ENCODE results near the gene AGFG1. TPM values are rescaled to one million over a fixed set of nuclear protein-coding genes. Genes with fewer than 3 reads are reported as not detected.

AGFG1 gene
- total RNA-seq, 1 donor from 2014 or later = 70.3 TPM

DNA sequence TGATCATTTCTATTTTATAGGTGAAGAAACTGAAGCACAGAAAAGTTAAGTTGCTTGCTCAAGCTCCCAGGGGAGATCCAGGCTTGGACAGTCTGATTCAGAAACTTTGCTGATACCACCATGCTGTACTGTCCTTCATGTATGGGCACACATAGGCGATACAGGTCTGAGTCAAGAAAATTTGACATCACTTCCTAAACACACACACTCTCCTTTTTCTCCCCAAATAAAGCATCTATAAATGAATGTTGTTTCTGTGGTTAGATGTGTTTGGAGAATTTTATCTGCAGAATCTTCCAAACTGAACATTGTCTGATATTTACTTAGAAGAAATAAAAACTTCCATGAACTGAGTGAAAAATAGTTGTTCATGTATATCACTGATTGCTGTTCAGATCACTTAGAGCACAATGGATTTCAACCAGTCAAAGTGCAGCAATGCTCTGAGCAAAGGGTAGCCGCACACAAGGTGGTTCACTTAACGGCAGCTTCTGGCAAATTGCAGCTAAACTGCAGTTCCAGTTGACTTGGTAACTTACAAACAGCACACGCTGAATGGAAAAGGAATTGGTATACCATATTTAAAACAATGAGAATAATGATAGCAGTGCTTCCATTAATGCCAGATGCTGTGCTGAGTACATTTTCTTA is 10.0 kb upstream of the AGFG1 start:
- no peak for DNase-seq (ENCODE audit: low read depth, low spot score)

DNA sequence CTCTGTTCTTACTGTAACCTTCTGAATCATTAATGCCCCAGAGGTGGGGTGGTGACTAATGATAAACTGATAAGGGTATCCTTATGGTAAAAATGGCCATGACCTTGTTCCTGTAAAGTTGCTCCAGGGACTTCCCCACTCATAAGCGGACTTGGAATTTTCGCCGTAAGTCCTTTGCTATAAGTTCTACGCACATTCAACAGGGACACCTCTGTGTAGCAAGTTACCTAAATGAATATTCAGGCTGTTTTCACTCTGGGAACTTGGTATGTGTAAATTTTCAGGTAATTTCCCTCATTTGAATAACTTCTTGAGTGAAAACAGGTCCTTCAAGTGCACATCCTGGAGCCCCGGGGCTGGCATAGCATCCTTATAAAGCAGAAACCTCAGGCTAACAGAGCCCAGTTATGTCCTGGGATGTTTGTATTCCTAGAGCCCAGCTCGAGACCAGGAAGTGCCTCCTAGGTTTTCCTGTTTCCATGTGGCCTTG is 9.4 kb upstream of the AGFG1 start:
- no peak for DNase-seq (ENCODE audit: low read depth, low spot score)

DNA sequence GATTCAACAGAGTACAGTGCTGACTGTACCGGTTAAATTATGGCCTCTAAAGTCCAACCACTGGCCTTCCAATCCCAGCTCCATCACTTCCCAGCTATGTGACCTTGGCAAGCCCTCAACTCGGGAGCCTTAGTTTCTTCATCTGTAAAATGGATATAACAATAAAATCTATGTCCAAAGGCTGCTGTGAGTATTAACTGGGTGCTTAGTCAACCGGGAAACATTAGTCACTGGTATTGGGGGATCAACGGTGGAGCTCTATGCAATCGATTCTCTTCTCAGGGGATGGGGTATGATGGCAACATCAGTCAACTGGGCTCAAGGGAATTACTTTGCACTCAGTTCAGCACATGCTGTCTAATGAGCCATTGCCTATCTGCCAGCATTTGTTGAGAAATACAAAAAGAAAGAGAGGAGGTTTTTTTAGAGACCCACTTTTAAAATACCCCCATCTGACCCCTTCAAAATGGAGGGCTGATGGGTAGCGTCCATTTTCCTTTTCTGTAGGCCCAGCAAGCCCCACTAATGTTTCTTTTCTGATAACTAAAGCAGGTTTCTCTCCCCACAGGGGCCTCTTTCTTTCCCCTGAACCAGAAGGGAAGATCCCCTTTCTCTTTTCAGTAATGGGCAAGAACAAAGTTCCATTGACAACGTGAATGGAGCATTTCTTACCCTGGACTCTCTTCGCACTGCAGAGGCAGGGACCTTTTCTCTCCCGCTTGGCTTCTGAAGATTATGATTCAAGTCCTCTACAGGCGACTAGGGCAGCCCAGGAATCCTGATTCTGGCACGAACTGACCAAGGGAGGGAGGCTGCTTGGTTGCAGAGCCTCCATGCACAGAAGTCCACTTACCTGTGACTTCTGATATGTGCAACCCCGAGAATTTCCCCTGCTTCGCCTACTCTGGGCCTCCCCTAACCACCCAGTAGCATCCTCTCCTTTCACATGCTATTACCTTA is 8.7 kb upstream of the AGFG1 start:
- DNase-seq (ENCODE audit: low read depth, low spot score) = no peak

DNA sequence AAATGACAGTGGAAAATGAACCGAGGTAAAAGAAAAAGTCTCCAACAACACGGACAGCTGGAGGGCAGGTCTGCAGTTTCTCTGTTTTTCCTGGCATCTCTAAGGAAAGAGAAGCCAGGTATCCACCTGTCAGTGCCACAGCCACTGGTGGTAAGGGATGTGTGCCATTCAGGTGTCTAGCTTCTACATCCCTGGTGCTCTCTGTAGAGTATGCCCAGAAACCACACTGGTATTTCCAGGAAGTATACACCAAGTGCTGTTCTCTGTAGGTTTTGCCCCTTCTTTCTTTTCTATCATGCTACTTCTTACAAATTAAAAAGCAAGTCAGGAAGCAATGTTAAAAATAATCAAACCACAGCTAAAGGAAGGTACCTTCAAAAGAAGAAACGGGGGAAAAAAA is 7.6 kb upstream of the AGFG1 start:
- DNase-seq (ENCODE audit: low read depth, low spot score) = no peak

DNA sequence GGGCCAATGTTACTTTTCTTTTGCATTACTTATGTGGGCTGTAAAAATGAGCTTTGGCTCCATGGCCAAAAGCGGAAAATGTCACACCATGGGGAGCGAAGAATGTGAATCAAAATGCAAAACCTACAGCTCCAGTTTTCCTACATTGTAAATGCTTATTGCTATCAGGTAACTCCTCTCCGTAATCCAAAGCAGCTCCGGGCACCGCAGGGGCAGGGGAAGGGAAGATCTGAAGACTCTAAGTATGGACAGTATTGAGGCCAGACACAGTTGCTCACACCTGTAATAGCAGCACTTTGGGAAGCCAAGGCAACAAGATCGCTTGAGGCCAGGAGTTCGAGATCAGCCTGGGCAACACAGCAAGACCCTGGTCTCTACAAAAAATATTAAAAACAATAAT is 7.1 kb upstream of the AGFG1 start:
- DNase-seq (ENCODE audit: low read depth, low spot score) = no peak

DNA sequence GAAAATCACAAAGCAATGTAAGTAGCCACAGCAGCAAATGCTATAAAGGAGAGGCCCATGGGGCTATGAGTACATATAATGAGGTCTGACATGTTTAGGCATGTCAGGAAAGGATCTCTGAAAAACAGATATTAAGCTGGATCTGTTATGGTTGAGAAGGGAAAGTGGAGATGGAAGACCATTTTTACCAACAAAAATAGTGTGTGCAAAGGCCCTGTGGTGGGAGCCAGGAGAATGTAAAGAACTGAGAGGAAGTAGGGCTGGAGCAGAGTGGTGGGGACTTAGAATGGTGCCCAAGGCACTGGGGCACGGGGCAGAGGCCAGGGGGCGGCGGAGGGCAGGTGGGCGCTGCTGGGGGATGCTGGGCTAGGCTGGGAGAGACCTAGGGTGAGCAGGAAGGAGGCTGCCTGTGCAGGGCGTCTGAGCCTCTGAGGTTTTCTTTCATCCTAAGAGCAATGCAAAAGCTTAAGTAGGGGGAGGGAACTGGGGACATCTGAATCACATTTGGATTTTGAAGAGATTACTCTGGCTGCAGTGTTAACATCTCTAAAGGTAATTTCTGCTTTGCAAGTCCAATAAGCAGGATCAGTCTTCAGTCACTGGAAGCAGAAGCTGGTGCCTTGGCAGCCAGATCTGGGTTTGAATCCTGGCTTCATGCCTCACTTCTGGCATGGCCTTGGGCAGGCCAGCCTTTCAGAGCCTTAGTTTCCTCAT is 4.9 kb upstream of the AGFG1 start:
- DNase-seq (ENCODE audit: low read depth, low spot score) = no peak

DNA sequence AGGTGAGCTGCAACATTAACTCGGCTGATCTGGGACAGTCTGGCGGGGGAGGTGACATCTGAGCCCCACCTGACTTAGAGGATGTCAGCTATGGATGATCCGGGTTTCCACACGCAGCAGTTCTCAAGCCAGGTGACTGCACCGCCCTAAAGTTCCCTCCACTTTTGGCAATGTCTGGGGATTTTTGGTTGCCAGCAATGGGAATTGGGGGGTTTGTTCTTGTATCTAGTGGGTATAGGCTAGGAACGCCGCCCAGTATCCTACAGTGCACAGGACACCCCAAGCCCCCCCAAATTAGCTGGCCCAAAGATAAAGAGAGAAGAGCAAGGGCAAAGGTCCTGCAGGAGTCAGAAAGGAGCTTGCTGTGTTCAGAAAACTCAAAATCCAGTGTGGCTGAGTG is 544 bp upstream of the AGFG1 start:
- DNase-seq (ENCODE audit: low read depth, low spot score) = no peak

DNA sequence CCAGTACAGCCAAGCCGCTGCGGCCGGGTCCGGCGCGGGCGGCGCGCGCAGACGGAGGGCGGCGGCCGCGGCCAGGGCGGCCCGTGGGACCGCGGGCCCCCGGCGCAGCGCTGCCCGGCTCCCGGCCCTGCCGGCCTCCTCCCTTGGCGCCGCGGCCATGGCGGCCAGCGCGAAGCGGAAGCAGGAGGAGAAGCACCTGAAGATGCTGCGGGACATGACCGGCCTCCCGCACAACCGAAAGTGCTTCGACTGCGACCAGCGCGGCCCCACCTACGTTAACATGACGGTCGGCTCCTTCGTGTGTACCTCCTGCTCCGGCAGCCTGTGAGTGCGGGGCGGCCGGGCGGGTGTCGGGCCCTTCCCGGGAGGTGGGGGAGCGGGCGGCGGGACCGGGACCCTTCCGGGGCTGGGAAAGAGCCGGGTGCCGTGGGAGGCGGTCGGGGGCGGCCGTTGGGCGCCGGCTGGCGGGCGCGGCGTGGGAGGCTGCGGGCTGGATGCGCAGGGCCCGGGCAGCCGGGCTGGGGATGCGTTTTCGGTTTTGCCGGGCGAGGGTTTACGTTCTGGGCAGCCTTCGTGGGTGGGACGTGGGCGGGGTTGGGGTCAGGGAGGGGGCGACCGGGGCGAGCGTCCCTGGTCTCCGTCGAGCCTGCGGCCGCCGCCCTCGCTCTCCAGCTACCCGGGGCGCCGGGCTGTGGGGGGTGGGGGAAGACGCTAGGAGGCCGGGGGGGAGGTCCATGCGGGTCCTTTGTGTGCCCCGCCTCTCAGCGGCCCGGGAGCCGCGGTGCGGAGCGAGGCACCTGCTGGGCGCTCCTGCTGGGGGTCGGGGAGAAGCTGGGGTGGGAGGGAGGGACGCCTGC is 537 bp downstream of the AGFG1 start:
- no peak for DNase-seq (ENCODE audit: low read depth, low spot score)

DNA sequence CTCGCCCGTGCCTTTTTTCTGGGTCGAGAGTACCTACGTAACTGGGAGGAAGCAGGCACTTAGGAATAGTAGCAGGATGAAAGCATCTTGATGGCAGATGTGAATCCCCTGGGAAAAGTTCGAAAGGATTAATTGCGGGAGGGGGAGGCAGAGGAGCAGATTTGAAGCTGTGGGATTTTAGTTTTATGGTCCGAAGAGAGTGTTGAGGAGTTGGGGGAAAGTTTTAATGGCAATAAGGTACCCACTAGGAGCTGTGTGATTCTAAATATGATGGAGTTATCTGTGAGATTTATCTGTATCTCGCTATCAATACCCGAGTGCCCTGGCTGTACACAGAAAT is 1.1 kb downstream of the AGFG1 start:
- no peak for DNase-seq (ENCODE audit: low read depth, low spot score)

DNA sequence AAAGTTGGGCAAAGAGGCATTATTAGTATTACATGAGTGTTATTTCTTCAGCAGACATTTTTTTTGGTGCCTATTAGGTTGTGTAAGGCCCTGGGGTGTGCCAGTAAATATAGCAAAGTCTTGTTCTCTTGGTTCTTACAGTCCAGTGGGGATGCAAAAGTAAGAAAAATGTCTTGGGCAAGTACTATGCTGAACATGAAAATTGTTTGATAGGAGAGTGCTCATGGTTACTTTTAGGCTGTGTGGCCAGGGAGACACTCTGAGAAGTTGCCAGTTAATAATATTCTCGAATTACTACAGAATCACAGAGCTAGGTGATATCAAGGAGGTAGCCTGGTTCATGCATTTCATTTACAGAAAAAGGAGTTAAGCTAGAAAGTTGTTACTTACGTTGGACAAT is 1.9 kb downstream of the AGFG1 start:
- no peak for DNase-seq (ENCODE audit: low read depth, low spot score)

DNA sequence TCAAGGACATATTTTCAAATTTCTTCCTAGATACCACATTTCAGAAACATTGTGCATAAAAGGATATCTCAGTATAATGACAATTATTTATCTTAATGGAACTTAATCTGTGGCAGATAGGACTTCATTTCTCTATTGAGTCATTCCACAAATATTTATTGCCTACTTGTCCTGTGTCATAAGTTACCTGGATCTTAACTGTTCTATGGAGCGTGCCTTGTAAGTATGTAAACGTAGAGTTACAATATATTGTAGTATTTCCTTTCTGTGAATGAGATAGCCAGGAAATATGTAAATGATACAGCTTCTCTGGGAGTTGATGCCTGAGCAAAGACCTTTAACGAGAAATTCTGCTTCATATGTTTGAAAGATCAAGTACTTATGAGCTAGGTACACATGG is 2.5 kb downstream of the AGFG1 start:
- DNase-seq (ENCODE audit: low read depth, low spot score) = no peak

DNA sequence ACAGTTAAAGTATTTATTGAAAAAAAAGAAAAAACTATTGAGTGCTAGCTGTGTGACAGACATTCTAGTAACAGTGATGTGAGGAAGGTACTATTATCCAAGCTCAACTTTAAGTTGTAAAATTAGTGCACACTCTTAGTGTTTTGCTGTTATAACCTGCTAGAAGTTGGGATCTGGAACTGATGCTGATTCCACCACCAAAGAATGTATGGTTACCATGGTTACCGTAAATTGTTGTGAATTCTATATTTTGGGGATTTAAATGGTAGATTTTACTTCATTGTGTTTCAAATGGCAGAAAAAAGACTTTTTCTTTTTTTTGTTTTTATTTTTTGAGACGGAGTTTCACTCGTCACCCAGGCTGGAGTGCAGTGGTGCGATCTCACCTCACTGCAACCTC is 5.3 kb downstream of the AGFG1 start:
- no peak for DNase-seq (ENCODE audit: low read depth, low spot score)

DNA sequence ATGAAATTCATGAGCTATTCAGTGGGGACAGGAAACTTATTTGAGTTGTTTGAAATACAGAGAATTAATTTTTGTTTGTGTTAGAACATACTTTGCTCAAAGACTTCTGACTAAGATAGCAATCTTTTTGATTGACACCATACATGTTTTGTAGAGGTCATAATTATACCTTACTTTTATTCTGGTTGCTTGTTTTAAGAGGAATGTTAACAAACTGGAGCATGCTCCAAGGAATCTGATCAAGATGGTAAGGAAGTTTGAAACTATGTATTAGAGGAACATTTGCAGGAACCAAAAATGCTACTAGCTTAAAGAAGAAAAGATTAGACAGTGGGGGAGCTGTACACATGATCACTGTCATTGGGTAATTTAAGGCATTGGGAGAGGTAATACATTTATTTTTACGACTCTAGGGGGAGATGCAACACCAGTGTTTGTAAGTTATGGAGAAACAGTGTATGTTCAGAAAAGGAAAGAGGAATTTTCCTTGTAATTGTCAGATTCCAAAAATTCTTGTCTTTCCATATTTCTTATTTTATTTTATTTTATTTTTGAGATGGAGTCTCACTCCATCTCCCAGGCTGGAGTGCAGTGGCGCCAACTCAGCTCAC is 8.0 kb downstream of the AGFG1 start:
- DNase-seq (ENCODE audit: low read depth, low spot score) = no peak

DNA sequence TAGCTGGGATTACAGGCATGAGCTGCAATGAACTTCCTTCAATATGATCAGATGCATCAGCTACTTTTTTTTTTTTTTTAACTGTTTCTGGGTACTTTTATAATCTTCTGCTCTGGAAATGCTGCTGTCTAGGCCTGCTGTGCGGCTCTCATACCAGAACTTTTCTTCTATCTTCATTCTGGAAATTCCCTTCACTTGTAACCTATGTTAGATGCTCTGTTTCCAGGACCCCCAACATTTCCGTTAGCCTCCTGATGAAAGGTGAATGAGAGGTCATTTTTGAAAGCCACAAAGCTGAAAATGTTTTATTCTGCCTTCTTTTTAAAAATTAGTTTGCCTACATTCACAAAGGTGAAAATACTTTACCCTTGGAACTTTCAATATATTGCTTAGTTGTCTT is 8.6 kb downstream of the AGFG1 start:
- no peak for DNase-seq (ENCODE audit: low read depth, low spot score)

DNA sequence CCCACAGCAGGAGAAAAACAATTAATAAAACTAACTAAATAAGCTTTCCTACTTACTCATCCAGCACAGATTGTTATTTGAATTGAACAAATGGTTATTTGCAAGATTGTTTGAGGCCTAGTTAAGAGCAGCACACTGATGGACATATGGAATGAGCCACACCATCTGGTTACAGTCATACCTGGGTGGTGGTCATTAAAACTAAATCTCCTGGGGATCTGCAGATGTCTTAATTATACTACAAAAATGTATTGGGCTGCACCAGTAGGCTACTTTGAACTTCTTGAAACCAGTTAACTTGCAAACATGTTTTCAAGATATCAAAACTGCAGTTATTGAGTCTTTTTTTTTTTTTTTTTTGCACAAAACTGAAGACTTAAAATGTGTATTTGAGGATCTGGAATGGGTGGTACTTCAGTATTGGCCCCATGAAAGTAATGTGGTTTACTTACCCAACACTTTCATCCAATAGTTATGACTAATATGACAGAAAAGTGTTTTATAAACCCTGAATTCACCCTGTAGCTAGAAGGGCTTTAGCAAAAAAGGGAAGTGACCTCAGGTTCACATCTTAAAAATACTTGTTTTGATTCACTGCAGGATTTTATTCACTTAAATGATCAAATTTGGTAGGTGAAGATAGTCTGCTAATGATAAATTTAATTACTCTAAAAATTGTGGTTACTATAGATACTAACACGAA is 10.8 kb downstream of the AGFG1 start:
- DNase-seq (ENCODE audit: low read depth, low spot score) = no peak

DNA sequence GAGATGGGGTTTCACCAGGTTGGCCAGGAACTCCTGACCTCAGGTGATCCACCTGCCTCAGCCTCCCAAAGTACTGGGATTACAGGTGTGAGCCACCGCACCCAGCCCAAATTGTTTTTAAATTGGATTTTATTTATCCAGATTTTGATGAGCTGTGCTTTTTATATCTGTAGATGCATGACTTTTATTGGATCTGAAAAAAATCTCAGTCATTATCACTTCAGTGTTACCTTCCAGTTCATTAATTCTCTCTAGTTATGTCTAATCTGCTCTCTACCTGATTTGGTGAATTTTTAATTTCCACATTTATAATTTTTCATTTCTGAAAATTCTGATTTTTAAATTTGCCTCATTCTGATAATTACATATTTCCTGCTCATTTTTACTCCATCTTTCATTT is 13.5 kb downstream of the AGFG1 start:
- DNase-seq (ENCODE audit: low read depth, low spot score) = no peak

DNA sequence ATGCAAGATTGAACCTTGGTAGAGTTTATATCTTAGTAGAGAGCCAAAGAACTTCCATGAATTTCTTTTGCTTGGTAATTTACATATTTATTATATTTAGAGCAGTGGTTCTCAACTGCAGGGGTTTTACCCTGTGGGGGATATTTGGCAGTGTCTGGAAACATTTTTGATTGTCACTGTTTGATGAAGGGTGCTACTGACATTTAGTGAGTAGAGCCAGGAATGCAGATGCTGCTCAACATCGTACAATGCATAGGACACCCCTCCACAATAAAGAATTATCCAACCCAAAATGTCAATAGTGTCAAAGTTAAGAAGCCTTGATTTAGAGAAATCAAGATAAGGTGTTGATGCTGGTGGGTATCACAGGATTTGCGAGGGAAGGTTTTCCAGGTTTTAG is 14.7 kb downstream of the AGFG1 start:
- DNase-seq (ENCODE audit: low read depth, low spot score) = no peak

DNA sequence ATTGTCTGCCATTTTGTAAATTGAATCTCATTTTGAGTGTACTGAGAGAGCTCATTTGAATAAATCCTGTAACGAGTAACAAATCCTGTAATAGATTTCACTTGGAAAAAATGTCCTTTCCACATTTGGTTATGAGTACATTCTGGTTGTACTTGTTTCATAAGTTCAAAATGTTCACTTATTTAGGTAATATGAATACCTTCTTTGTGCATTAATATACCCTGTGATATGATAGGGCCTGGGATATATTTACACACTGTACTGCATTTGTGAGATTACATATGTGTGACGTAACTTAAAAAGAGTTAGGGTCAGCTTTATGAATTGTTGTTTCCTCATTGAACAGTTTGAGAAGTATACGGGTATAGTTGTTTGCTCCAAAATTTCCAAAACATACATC is 16.1 kb downstream of the AGFG1 start:
- DNase-seq (ENCODE audit: low read depth, low spot score) = no peak

DNA sequence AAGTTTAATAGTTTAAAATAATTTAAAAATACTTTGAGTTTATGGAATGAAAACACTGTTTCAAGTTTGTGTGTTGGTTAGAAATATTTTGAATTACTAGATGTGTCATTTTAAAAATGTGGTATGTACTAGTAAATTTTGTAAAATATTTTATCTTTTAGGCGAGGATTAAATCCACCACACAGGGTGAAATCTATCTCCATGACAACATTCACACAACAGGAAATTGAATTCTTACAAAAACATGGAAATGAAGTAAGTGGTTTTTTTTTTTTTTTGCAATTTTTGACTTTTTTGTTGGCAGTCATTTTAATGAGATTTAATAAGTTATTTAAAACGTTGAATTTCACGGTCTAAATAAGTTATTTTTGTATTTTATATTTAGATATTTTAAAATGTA is 19.4 kb downstream of the AGFG1 start:
- no peak for DNase-seq (ENCODE audit: low read depth, low spot score)

DNA sequence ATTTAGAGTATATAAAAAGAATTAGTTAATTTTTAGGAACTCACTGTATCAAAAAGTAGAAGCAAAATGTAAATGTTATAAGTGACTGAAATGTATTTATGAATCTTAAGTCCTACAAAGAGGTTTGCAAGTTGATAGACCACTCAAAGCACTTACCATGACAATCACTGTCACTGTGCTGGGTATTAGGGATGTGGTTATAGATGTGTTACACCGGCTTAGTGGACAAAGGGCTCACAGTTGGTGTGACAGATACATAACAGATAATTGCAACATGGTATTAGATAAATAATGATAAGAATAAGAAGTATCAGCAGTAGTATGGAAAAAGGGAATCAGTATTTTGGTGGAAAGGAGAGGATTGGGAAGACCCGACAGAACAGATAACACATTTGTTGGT is 21.6 kb downstream of the AGFG1 start:
- no peak for DNase-seq (ENCODE audit: low read depth, low spot score)
